GM13976 (cell line): ENCODE results near the gene ZNF333.
"Not testable (repeated sequence)": the region's sequence is repeated elsewhere in the genome, so short reads cannot be mapped to it uniquely, and the experiment has no call there.

Source experiments
- DNase-seq: peaks from one replicate; pipeline ENCODE4 v3.0.0; 2012; ENCODE audit warnings: low spot score
- CTCF ChIP-seq: IDR thresholded peaks from 2 replicates; pipeline ENCODE4 v1.5.1; 2012; ENCODE audit warnings: borderline replicate concordance, mild to moderate bottlenecking; ENCODE audit not compliant: insufficient read depth; ENCODE audit errors: extremely low read depth, missing control alignments, control extremely low read depth
- in situ Hi-C: fragments of 300-500 bp; cut with MboI; formaldehyde crosslinking; loops from one replicate; pipeline ENCODE4 v1.12.0; 2022; ENCODE audit warnings: low sequenced_read_pairs, mixed read lengths, inconsistent platforms; ENCODE audit not compliant: unreplicated experiment

ZNF333 gene

GRCh38 chr19:14779151-14779550 lies 89.3 kb downstream of the ZNF333 start:
- no peak for TF ChIP-seq CTCF
- DNase-seq = no peak
- in situ Hi-C loops = loop anchor here (10.0 kb wide), 1 partner anchor 204 kb away; the partner anchor contains the start of gene NDUFB7

- in situ Hi-C loops, DNase-seq: not testable (repeated sequence)
Observed at GRCh38 chr19:14780622-14781225, 90.9 kb downstream of the ZNF333 start.

GRCh38 chr19:14781713-14782536 lies 92.1 kb downstream of the ZNF333 start:
- DNase-seq, in situ Hi-C loops: not testable (repeated sequence)

- TF ChIP-seq CTCF = no peak
- DNase-seq = no peak
- in situ Hi-C loops = no loop called here
Observed at GRCh38 chr19:14782626-14783409, 93.0 kb downstream of the ZNF333 start.
